Upper lobe of left lung (tissue), 6 donors: ENCODE measurements around the gene SLC17A9. TPM values are rescaled to one million over a fixed set of nuclear protein-coding genes. Genes with fewer than 3 reads are reported as not detected.

ENCODE experiments used
- ATAC-seq, 2 donors: fragments of 200-7000 bp; cut with Tn5 transposase; one replicate each; pipeline ENCODE4 v1.9.1; 2022; ENCODE audit warnings: mild to moderate bottlenecking in 2 of 2, moderate library complexity in 2 of 2; ENCODE audit not compliant: low FRiP score in 2 of 2
- DNase-seq, 2 donors: peaks; one replicate each; pipeline ENCODE4 v3.0.0-alpha.2; 2019 to 2020
- H3K27ac ChIP-seq, 4 donors: fragments of 200-600 bp; sonication (generic); one replicate each; pipeline ENCODE4 v1.5.1; 2016 to 2019
- H3K27me3 ChIP-seq, 4 donors: fragments of 200-600 bp; sonication (generic); one replicate each; pipeline ENCODE4 v1.5.1; 2017 to 2019
- H3K36me3 ChIP-seq, 4 donors: fragments of 200-600 bp; sonication (generic); one replicate each; pipeline ENCODE4 v1.5.1; 2016 to 2019
- H3K4me1 ChIP-seq, 4 donors: fragments of 200-600 bp; sonication (generic); one replicate each; pipeline ENCODE4 v1.5.1; 2018 to 2019
- H3K4me3 ChIP-seq, 4 donors: fragments of 200-600 bp; sonication (generic); one replicate each; pipeline ENCODE4 v1.5.1; 2017 to 2019; ENCODE audit warnings: mild to moderate bottlenecking in 2 of 4, moderate library complexity in 1 of 4
- H3K9me3 ChIP-seq, 4 donors: fragments of 200-600 bp; sonication (generic); one replicate each; pipeline ENCODE4 v1.5.1; 2018 to 2019
- CTCF ChIP-seq, 6 experiments: fragments of 450-650 bp in 4 of 6; fragments of 200-600 bp in 2 of 6; sonication (generic) in 2 of 6; IDR thresholded peaks; one replicate each; pipeline ENCODE4 v1.5.1; 2016 to 2019; ENCODE audit warnings: antibody characterized with exemption in 6 of 6
- EP300 ChIP-seq, 4 donors: sonication (generic); formaldehyde crosslinking; IDR thresholded peaks; one replicate each; pipeline ENCODE4 v1.5.1; 2017; ENCODE audit warnings: antibody characterized with exemption in 4 of 4, control low read depth in 2 of 4
- POLR2A ChIP-seq, 4 donors: fragments of 450-650 bp; IDR thresholded peaks; one replicate each; pipeline ENCODE4 v1.5.1; 2016 to 2017; ENCODE audit warnings: antibody characterized with exemption in 4 of 4, mild to moderate bottlenecking in 2 of 4
- POLR2AphosphoS5 ChIP-seq, 2 donors: sonication (generic); formaldehyde crosslinking; IDR thresholded peaks; one replicate each; pipeline ENCODE4 v1.5.1; 2017; ENCODE audit warnings: antibody characterized with exemption in 2 of 2
- WGBS, 2 donors: methylation state at CpG; one replicate each; pipeline ENCODE4 v1.1.5; 2017 to 2018; 5-methylcytosine and 5-hydroxymethylcytosine counted together
- total RNA-seq, 6 donors: library from RNA; depleted of rRNA in 4 of 6; stranded (reverse); fragments of >200 nt in 4 of 6; gene quantifications; one replicate each; pipeline versions ENCODE4 v1.1.0 to v1.2.1, GENCODE V29; 2016 to 2021
- donor health status: DM: no; HTN: no; CAD: no; lungs with moderate emphysema.
- donor health status: DM: no; HTN: yes; CAD: no; lungs with severe emphysema.

SLC17A9 gene
- total RNA-seq, 6 donors from 2014 or later = 3.8 to 18.5 (median 14.4) TPM

GRCh38 chr20:62972845-62973745 lies 20.6 kb downstream of the SLC17A9 start:
- peaks cover 7 to 20% (median 8%) of the 10 kb centered on the region in 4 donors for H3K4me1 ChIP-seq
- peaks cover 0 to 35% (median 21%) of the 10 kb centered on the region in 4 donors for H3K27me3 ChIP-seq
- DNase-seq = peak in 1 of 2 donors; percentile 82
- no peaks in the 10 kb centered on the region for H3K36me3 ChIP-seq
- H3K27ac ChIP-seq = no peak overlapping the region
- TF ChIP-seq POLR2A (IDR thresholded peaks at IDR 0.05) (no peak), CTCF (IDR thresholded peaks at IDR 0.05) (no peak), POLR2AphosphoS5 (IDR thresholded peaks at IDR 0.05) (no peak), EP300 (IDR thresholded peaks at IDR 0.05) (no peak)
- peak in 1 of 2 donors; percentile 1 for ATAC-seq
- peak overlapping the region in 3 of 4 donors; percentile 13 to 35 (median 34) for H3K4me3 ChIP-seq
- H3K9me3 ChIP-seq = no peaks in the 10 kb centered on the region
- 18 to 19% methylated on average over 23 to 46 of the region's 48 CpGs for WGBS, 2 donors

- Histone ChIP-seq H3K27me3 (peaks cover 0 to 46% (median 26%) of the 10 kb centered on the region in 4 donors), H3K9me3 (no peaks in the 10 kb centered on the region), H3K4me3 (no peak overlapping the region), H3K4me1 (peaks cover 7 to 20% (median 8%) of the 10 kb centered on the region in 4 donors), H3K36me3 (no peaks in the 10 kb centered on the region), H3K27ac (no peak overlapping the region)
- peak in 1 of 2 donors; percentile 65 for DNase-seq
- 69 to 83% methylated on average over 4 to 8 of the region's 10 CpGs for WGBS, 2 donors
- no peak for TF ChIP-seq CTCF (IDR thresholded peaks at IDR 0.05)
- no peak for TF ChIP-seq POLR2AphosphoS5 (IDR thresholded peaks at IDR 0.05)
- no peak for TF ChIP-seq EP300 (IDR thresholded peaks at IDR 0.05)
- TF ChIP-seq POLR2A (IDR thresholded peaks at IDR 0.05) = no peak
- ATAC-seq = no peak
These were observed 22.8 kb downstream of the SLC17A9 start for GRCh38 chr20:62975251-62975760.

GRCh38 chr20:62975812-62976508 lies 23.5 kb downstream of the SLC17A9 start:
- DNase-seq = peak in 1 of 2 donors; percentile 33
- Histone ChIP-seq H3K4me3 (no peak overlapping the region), H3K9me3 (no peaks in the 10 kb centered on the region), H3K36me3 (no peaks in the 10 kb centered on the region), H3K27me3 (peaks cover 0 to 52% (median 25%) of the 10 kb centered on the region in 4 donors), H3K27ac (no peak overlapping the region), H3K4me1 (peaks cover 7 to 20% (median 8%) of the 10 kb centered on the region in 4 donors)
- WGBS, 2 donors = 53 to 78% methylated on average over 8 to 9 of the region's 9 CpGs
- TF ChIP-seq POLR2AphosphoS5 (IDR thresholded peaks at IDR 0.05) (no peak), EP300 (IDR thresholded peaks at IDR 0.05) (no peak), CTCF (IDR thresholded peaks at IDR 0.05) (no peak), POLR2A (IDR thresholded peaks at IDR 0.05) (no peak)
- no peak for ATAC-seq

- Histone ChIP-seq H3K27me3 (peaks cover 0 to 56% (median 30%) of the 10 kb centered on the region in 4 donors), H3K4me3 (no peak overlapping the region), H3K4me1 (peaks cover 7 to 26% (median 8%) of the 10 kb centered on the region in 4 donors), H3K36me3 (no peaks in the 10 kb centered on the region), H3K9me3 (no peaks in the 10 kb centered on the region), H3K27ac (no peak overlapping the region)
- DNase-seq (no peak), ATAC-seq (no peak)
- TF ChIP-seq POLR2A (IDR thresholded peaks at IDR 0.05) (no peak), POLR2AphosphoS5 (IDR thresholded peaks at IDR 0.05) (no peak), CTCF (IDR thresholded peaks at IDR 0.05) (no peak), EP300 (IDR thresholded peaks at IDR 0.05) (no peak)
- 79 to 90% methylated on average over 2 to 16 of the region's 16 CpGs for WGBS, 2 donors
These were observed 24.4 kb downstream of the SLC17A9 start for GRCh38 chr20:62976886-62977285.
